D721Med (cell line): ENCODE measurements around the gene ODR4.

ENCODE experiments used
- DNase-seq: peaks from one replicate; pipeline ENCODE4 v3.0.0; 2011; ENCODE audit warnings: low spot score; ENCODE audit not compliant: insufficient read length
- FAIRE-seq: peaks from 2 replicates; lab custom pipeline; 2011; peaks lifted over from hg19 to GRCh38; lab: Jason Lieb, UNC
- CTCF ChIP-seq: IDR thresholded peaks from 2 replicates; pipeline ENCODE4 v1.5.1; 2012; ENCODE audit warnings: mild to moderate bottlenecking, control low read depth; ENCODE audit not compliant: insufficient read depth; ENCODE audit errors: missing control alignments

Gene ODR4

GRCh38 chr1:186465946-186466345, 90.3 kb downstream of the ODR4 start:
- FAIRE-seq (peak; percentile 74), DNase-seq (no peak)
- no peak for TF ChIP-seq CTCF
